HepG2 (cell line): ENCODE results near the gene RNF25. TPM values are rescaled to one million over a fixed set of nuclear protein-coding genes. Genes with fewer than 3 reads are reported as not detected.

Experiments used
- ATAC-seq: fragments of 200-7000 bp; cut with Tn5 transposase; 3 replicates; pipeline ENCODE4 v1.9.1; 2020; ENCODE audit warnings: mild to moderate bottlenecking, moderate library complexity
- BruUV-seq: library from RNA; stranded (reverse); fragments of 400-500 nt; replicated peaks from 2 replicates; lab custom pipeline; 2021; lab: Mats Ljungman, UMichigan
- CTCF ChIA-PET: fragments of 300-600 bp; formaldehyde crosslinking; extraction: SDS; loops from one replicate; lab custom pipeline; 2021; ENCODE audit warnings: low total read pairs, inconsistent platforms, low intra/inter-chr PET ratio; lab: Yijun Ruan, JAX
- POLR2A ChIA-PET: fragments of 350-600 bp; sonication (Branson Sonifier 250); formaldehyde crosslinking; loops from one replicate; lab custom pipeline; 2020; ENCODE audit warnings: antibody characterized with exemption, inconsistent platforms; lab: Yijun Ruan, JAX
- DNase-seq: peaks from one replicate; pipeline ENCODE4 v3.0.0-alpha.2; 2015; ENCODE audit warnings: low spot score
- FAIRE-seq: peaks from 3 replicates; lab custom pipeline; 2011; peaks lifted over from hg19 to GRCh38; lab: Jason Lieb, UNC
- H2AFZ ChIP-seq: one replicate; pipeline ENCODE4 v1.6.1; 2011; ENCODE audit warnings: low read length, inconsistent platforms
- H3K27ac ChIP-seq: fragments of 300-600 bp; 3 replicates; pipeline ENCODE4 v1.8.0; 2011; ENCODE audit warnings: mixed run types, mild to moderate bottlenecking, mixed read lengths, low read length, inconsistent platforms; ENCODE audit not compliant: insufficient read depth; ENCODE audit errors: extremely low read length
- H3K27me3 ChIP-seq, 2 experiments: fragments of 200-600 bp in 1 of 2; 2 replicates in 1 of 2; 3 replicates in 1 of 2; pipeline versions ENCODE4 v1.6.0 to v1.8.0; 2011; ENCODE audit warnings: low read length in 2 of 2, mild to moderate bottlenecking in 2 of 2, moderate library complexity in 2 of 2, inconsistent platforms in 1 of 2; ENCODE audit not compliant: insufficient read depth in 2 of 2, control insufficient read depth in 1 of 2
- H3K36me3 ChIP-seq, 2 experiments: fragments of 200-600 bp in 1 of 2; replicated peaks in 1 of 2; 2 replicates in 1 of 2; 3 replicates in 1 of 2; pipeline versions ENCODE4 v1.5.1 to v1.8.0; 2011; ENCODE audit warnings: low read length in 2 of 2, inconsistent platforms in 1 of 2; ENCODE audit not compliant: insufficient read depth in 2 of 2, control insufficient read depth in 1 of 2
- H3K4me1 ChIP-seq: 2 replicates; pipeline ENCODE4 v1.5.1; 2012; ENCODE audit warnings: low read length, inconsistent platforms; ENCODE audit not compliant: insufficient read depth
- H3K4me2 ChIP-seq: 2 replicates; pipeline ENCODE4 v1.6.0; 2011; ENCODE audit warnings: low read depth, low read length, inconsistent platforms
- H3K4me3 ChIP-seq, 3 experiments: fragments of 200-600 bp in 1 of 3; sonication (generic), shearing (Covaris generic) in 1 of 3; replicated peaks in 1 of 3; 2 replicates each; pipeline ENCODE4 v1.5.1; 2011 to 2016; ENCODE audit warnings: low read length in 3 of 3, inconsistent platforms in 2 of 3, low read depth in 2 of 3, mild to moderate bottlenecking in 2 of 3, control low read depth in 1 of 3, mixed read lengths in 1 of 3; ENCODE audit not compliant: insufficient read depth in 1 of 3
- H3K79me2 ChIP-seq: one replicate; pipeline ENCODE4 v1.6.1; 2011; ENCODE audit warnings: low read length, inconsistent platforms; ENCODE audit not compliant: insufficient read depth
- H3K9ac ChIP-seq: 2 replicates; pipeline ENCODE4 v1.6.0; 2011; ENCODE audit warnings: mild to moderate bottlenecking, low read depth, low read length, inconsistent platforms; ENCODE audit not compliant: insufficient read depth
- H3K9me3 ChIP-seq: 2 replicates; pipeline ENCODE4 v1.5.1; 2012; ENCODE audit warnings: mild to moderate bottlenecking, low read length
- H4K20me1 ChIP-seq: 2 replicates; pipeline ENCODE4 v1.6.0; 2011; ENCODE audit warnings: inconsistent platforms, mild to moderate bottlenecking, low read length, moderate library complexity; ENCODE audit not compliant: insufficient read depth
- MAFF ChIP-seq: IDR thresholded peaks from 2 replicates; pipeline ENCODE4 v1.6.1; 2011; ENCODE audit warnings: low read depth, low read length, improper control_type of control experiment
- MAFK ChIP-seq, 2 experiments: IDR thresholded peaks in 1 of 2; conservative IDR thresholded peaks in 1 of 2; 2 replicates each; pipeline ENCODE4 v1.6.1; 2011; ENCODE audit warnings: improper control_type of control experiment in 2 of 2, low read length in 2 of 2
- ZNF33B ChIP-seq: sonication (generic); formaldehyde crosslinking; IDR thresholded peaks from 2 replicates; pipeline ENCODE4 v1.5.1; 2020; ENCODE audit warnings: mild to moderate bottlenecking, missing genetic modification reagents
- WGBS: methylation state at CpG from one replicate; pipeline ENCODE4 v1.1.6; 2017; ENCODE audit warnings: low lambda C conversion rate; 5-methylcytosine and 5-hydroxymethylcytosine counted together
- in situ Hi-C: cut with HindIII; loops from 2 replicates; pipeline ENCODE4 v1.10.0; 2017; ENCODE audit warnings: low pct_unique_long_range_greater_than_20kb; ENCODE audit not compliant: extremely low pct_ligation_motif_present
- intact Hi-C: fragments of 100-400 bp; cut with micrococcal nuclease; formaldehyde crosslinking; loops from one replicate; pipeline ENCODE4 v1.10.0; 2022; ENCODE audit not compliant: unreplicated experiment
- polyA plus RNA-seq, 8 experiments: library from polyadenylated mRNA; depleted of rRNA in 3 of 8; stranded (reverse) in 7 of 8; unstranded in 1 of 8; fragments of >200 nt; fragmentation: Illumina TruSeq in 4 of 8; extraction: Trizol in 4 of 8; gene quantifications; 2 replicates each; pipeline versions ENCODE4 v1.2.1 to v1.2.3, GENCODE V29; 2011 to 2016; ENCODE audit warnings: low read depth in 4 of 8, missing spikeins in 1 of 8, mixed read lengths in 1 of 8; ENCODE audit not compliant: insufficient read depth in 1 of 8
- total RNA-seq, 5 experiments: library from RNA; depleted of rRNA; stranded (reverse); fragments of >200 nt; fragmentation: Illumina TruSeq; extraction: Trizol; gene quantifications; 2 replicates each; pipeline ENCODE4 v1.2.3, GENCODE V29; 2016; ENCODE audit warnings: low read depth in 1 of 5
- TF ChIP-seq, protein P1 (sequence below): IDR thresholded peaks from 2 replicates; pipeline ENCODE4 v1.6.1; 2016; ENCODE audit warnings: mild to moderate bottlenecking

Gene RNF25
- total and polyA plus RNA-seq, 2 of the 13 experiments (the other 11 are each of a cell fraction or from before 2014, with no cell fraction given): 37.0 to 87.6 TPM

DNA sequence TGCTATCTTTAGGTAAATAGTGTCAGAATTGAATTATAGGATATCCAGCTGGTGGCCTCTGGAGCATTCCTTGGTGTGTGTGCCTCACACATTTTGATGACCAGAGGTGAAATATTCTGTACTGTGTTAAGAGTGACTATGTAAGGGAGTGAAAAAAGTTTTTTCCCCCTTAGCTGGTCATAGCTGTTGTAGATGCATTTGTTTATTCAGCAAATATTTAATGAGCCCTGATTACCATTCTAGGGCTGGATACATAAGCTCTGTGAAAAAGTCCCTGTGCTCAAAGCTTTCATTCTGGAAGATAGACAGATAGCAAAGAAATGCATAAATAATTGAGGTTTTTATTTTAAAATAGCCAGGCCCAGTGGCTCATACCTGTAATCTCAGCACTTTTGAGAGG is 49.7 kb upstream of the RNF25 start:
- in situ Hi-C loops (no loop called here), intact Hi-C loops (no loop called here)
- no peak for FAIRE-seq
- no peak for ATAC-seq
- peaks cover 38% of the 10 kb centered on the region for H3K4me1 ChIP-seq
- H3K36me3 ChIP-seq: peaks cover 3 to 24% of the 10 kb centered on the region in 2 experiments
- ChIA-PET CTCF (no interaction called here), POLR2A (interaction anchor here (1.2 to 2.7 kb wide), 3 partner anchors 11 to 34 kb away, joined by 3 to 22 read pairs (median 6); partner anchors contain the start of gene TTLL4)
- no peaks in the 10 kb centered on the region for H3K27me3 ChIP-seq
- no peak for DNase-seq
- no peak overlapping the region for H3K4me2 ChIP-seq
- peaks cover 92% of the 10 kb centered on the region for H3K79me2 ChIP-seq
- no peak overlapping the region for H3K4me3 ChIP-seq
- BruUV-seq: no TSS peak
- no peak overlapping the region for H3K9ac ChIP-seq
- H3K27ac ChIP-seq: no peak overlapping the region
- peaks cover 14% of the 10 kb centered on the region for H3K9me3 ChIP-seq
- H2AFZ ChIP-seq: no peak overlapping the region
- no peaks in the 10 kb centered on the region; the same call in 1 of the 2 replicates for H4K20me1 ChIP-seq
- TF ChIP-seq MAFK (conservative IDR thresholded peaks at IDR 0.05 in 1 of 2, IDR thresholded peaks at IDR 0.05 in 1 of 2; ENCODE audit: low read length in 2 of 2): peak; percentile 60 to 70
- TF ChIP-seq, protein P1, sequence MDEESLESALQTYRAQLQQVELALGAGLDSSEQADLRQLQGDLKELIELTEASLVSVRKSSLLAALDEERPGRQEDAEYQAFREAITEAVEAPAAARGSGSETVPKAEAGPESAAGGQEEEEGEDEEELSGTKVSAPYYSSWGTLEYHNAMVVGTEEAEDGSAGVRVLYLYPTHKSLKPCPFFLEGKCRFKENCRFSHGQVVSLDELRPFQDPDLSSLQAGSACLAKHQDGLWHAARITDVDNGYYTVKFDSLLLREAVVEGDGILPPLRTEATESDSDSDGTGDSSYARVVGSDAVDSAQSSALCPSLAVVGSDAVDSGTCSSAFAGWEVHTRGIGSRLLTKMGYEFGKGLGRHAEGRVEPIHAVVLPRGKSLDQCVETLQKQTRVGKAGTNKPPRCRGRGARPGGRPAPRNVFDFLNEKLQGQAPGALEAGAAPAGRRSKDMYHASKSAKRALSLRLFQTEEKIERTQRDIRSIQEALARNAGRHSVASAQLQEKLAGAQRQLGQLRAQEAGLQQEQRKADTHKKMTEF (CRISPR knock-in tag): no peak
- TF ChIP-seq MAFF: peak; percentile 59
- TF ChIP-seq, all 625 proteins: peak for 2

DNA sequence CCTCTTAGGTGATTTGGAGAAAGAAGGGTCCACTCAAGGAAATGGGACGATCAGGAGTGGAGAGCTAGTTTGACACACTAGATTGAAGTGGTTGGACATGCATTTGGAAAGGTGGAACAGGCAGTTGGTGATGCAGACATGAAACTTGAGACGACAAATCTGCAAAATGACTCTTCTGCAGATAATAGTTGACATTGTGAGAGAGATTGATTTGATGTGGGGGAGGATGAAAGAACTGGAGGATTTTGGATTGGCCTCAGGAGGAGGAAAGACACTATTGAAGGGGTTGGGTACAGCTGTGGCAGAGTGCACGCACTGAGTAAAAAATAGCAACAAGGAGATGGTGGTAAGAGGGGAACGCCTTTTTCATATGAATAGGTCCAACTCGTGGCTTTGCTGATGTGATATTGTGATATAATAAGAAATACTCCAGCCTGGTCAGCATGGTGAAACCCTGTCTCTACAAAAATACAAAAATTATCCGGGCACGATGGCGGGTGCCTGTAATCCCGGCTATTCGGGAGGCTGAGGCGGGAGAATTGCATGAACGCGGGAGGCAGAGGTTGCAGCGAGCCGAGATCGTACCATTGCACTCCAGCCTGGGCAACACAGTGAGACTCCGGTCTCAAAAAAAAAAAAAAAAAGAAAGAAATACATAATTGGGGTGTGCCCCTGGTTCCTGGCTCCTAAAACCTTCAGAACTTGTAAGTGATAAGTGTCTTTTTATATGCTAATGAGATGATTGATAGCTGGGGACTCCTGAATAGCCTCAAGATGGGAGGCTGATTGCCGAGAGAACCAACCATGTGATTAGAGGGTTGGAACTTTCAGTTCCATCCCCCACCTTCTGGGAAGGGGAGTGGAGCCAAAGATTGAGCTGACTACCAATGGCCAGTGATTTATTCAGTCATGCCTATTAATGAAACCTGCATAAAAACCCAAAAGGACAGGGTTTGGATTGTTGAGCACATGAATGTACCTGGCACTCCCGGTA is 48.5 kb upstream of the RNF25 start:
- Histone ChIP-seq H3K4me1 (peaks cover 36% of the 10 kb centered on the region), H3K4me3 (no peak overlapping the region), H3K36me3 (peaks cover 3 to 24% of the 10 kb centered on the region in 2 experiments), H4K20me1 (no peaks in the 10 kb centered on the region; the same call in 1 of the 2 replicates), H3K9ac (no peak overlapping the region), H3K79me2 (peaks cover 88% of the 10 kb centered on the region), H3K27me3 (no peaks in the 10 kb centered on the region), H3K27ac (no peak overlapping the region), H3K4me2 (no peak overlapping the region), H3K9me3 (peaks cover 2% of the 10 kb centered on the region; the same call in 1 of the 2 replicates), H2AFZ (no peak overlapping the region)
- in situ Hi-C loops: no loop called here
- ChIA-PET POLR2A (interaction anchor here (2.7 kb wide), 1 partner anchor 10 kb away, joined by 22 read pairs; the partner anchor contains the start of gene TTLL4), CTCF (no interaction called here)
- TF ChIP-seq ZNF33B (CRISPR knock-in tag): no peak
- no TSS peak for BruUV-seq
- DNase-seq (no peak), FAIRE-seq (no peak), ATAC-seq (no peak)
- intact Hi-C loops: no loop called here
- WGBS: 98% methylated on average over 19 of the region's 19 CpGs
